ENCODE measurements around the gene CYP26C1.

DNA sequence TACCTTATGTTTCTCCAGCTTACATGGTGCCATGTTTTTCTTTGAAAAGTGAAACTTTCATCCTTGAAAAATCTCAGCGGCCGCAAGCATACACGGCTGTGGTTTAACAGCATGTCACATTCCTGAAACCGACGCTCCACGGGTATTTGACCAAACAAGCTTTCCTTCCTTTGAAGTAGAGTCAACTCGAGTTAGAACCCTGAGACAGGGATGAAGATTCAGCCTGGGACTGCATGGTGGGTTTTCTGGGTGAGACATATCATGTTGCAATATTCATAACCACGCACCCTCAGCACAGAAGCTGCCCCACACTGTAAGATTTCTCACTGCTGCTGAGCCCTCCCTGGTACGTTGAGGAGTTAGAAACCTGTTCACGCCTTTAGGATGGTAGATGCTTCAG lies 21.2 kb downstream of the CYP26C1 start:
- no peak for TF ChIP-seq CTCF (IDR thresholded peaks at IDR 0.05)
- no peak for TF ChIP-seq POLR2A (IDR thresholded peaks at IDR 0.05)
